HCT116 (cell line): Measurements from ENCODE around the gene CDK2. TPM values are rescaled to one million over a fixed set of nuclear protein-coding genes. Genes with fewer than 3 reads are reported as not detected.
"Not testable (repeated sequence)": the region's sequence is repeated elsewhere in the genome, so short reads cannot be mapped to it uniquely, and the experiment has no call there.

ENCODE experiments used
- ATAC-seq: fragments of 200-7000 bp; cut with Tn5 transposase; 2 replicates; pipeline ENCODE4 v1.9.1; 2020; ENCODE audit warnings: mild to moderate bottlenecking, moderate library complexity
- BruUV-seq: library from RNA; stranded (reverse); fragments of 400-500 nt; replicated peaks from 2 replicates; lab custom pipeline; 2021; lab: Mats Ljungman, UMichigan
- CTCF ChIA-PET: fragments of 300-600 bp; sonication (Branson Sonifier 250); formaldehyde crosslinking; loops from one replicate; lab custom pipeline; 2021; ENCODE audit warnings: antibody characterized with exemption; lab: Charles Lee
- POLR2A ChIA-PET: fragments of 300-600, 350-600 bp; sonication (Branson Sonifier 250); formaldehyde crosslinking; loops from one replicate; lab custom pipeline; 2021; ENCODE audit warnings: antibody characterized with exemption; lab: Charles Lee
- RAD21 ChIA-PET, 2 experiments: fragments of 300-600 bp; sonication (Branson Sonifier 250); formaldehyde crosslinking; loops; one replicate each; lab custom pipeline; 2023; ENCODE audit warnings: low total read pairs in 2 of 2; ENCODE audit not compliant: uncharacterized antibody in 2 of 2, unreplicated experiment in 2 of 2, low non-redundant PET in 1 of 2; lab: Charles Lee
- DNase-seq: peaks from one replicate; pipeline ENCODE4 v3.0.0-alpha.2; 2010; ENCODE audit warnings: low read depth, low spot score
- H2AFZ ChIP-seq: fragments of 200-600 bp; shearing (Covaris generic), sonication (generic); 2 replicates; pipeline ENCODE4 v1.6.1; 2017; ENCODE audit warnings: low read depth, mixed run types, mixed read lengths, antibody characterized with exemption, low read length; ENCODE audit not compliant: poor library complexity, severe bottlenecking
- H3K27ac ChIP-seq: 2 replicates; pipeline ENCODE4 v1.5.1; 2012; ENCODE audit warnings: low read depth, low read length
- H3K27me3 ChIP-seq: fragments of 200-600 bp; sonication (generic); 2 replicates; pipeline ENCODE4 v1.6.1; 2016; ENCODE audit warnings: mixed run types, low read length, mixed read lengths; ENCODE audit not compliant: insufficient read depth
- H3K36me3 ChIP-seq, 2 experiments: fragments of 200-500 bp in 1 of 2; fragments of 200-600 bp in 1 of 2; sonication (Bioruptor generic) in 1 of 2; sonication (generic) in 1 of 2; 2 replicates each; pipeline versions ENCODE4 v1.5.1 to v1.6.1; 2014 to 2016; ENCODE audit warnings: low read length in 2 of 2, inconsistent platforms in 1 of 2, mixed read lengths in 1 of 2, mixed run types in 1 of 2; ENCODE audit not compliant: insufficient read depth in 2 of 2, control insufficient read depth in 1 of 2
- H3K4me1 ChIP-seq, 2 experiments: fragments of 200-600 bp in 1 of 2; sonication (generic) in 1 of 2; 2 replicates each; pipeline versions ENCODE4 v1.5.1 to v1.6.1; 2012 to 2017; ENCODE audit warnings: low read length in 2 of 2, inconsistent platforms in 1 of 2, mild to moderate bottlenecking in 1 of 2, mixed read lengths in 1 of 2, mixed run types in 1 of 2, moderate library complexity in 1 of 2; ENCODE audit not compliant: insufficient read depth in 2 of 2, control insufficient read depth in 1 of 2
- H3K4me2 ChIP-seq: fragments of 200-600 bp; sonication (generic); 2 replicates; pipeline ENCODE4 v1.6.1; 2017; ENCODE audit warnings: mixed run types, low read length, mixed read lengths
- H3K4me3 ChIP-seq, 2 experiments: fragments of 200-600 bp in 1 of 2; sonication (generic) in 1 of 2; replicated peaks in 1 of 2; 2 replicates each; pipeline ENCODE4 v1.5.1; 2011 to 2016; ENCODE audit warnings: low read length in 2 of 2, control low read depth in 1 of 2, low read depth in 1 of 2, mild to moderate bottlenecking in 1 of 2, mixed read lengths in 1 of 2, mixed run types in 1 of 2
- H3K79me2 ChIP-seq: fragments of 200-600 bp; sonication (generic); 2 replicates; pipeline ENCODE4 v1.6.1; 2017; ENCODE audit warnings: mild to moderate bottlenecking, mixed run types, low read length, moderate library complexity, mixed read lengths; ENCODE audit not compliant: insufficient read depth
- H3K9ac ChIP-seq: fragments of 200-600 bp; sonication (generic); 2 replicates; pipeline ENCODE4 v1.6.1; 2016; ENCODE audit warnings: low read length, mixed read lengths
- H3K9me2 ChIP-seq: fragments of 200-600 bp; sonication (generic), shearing (Covaris generic); 2 replicates; pipeline ENCODE4 v1.6.1; 2017; ENCODE audit warnings: mixed run types, mild to moderate bottlenecking, moderate library complexity; ENCODE audit not compliant: insufficient read depth
- H3K9me3 ChIP-seq, 2 experiments: fragments of 200-500 bp in 1 of 2; fragments of 200-600 bp in 1 of 2; sonication (Bioruptor generic) in 1 of 2; sonication (generic) in 1 of 2; 2 replicates each; pipeline ENCODE4 v1.6.1; 2014 to 2017; ENCODE audit warnings: low read length in 2 of 2, mixed read lengths in 2 of 2, inconsistent platforms in 1 of 2, low read depth in 1 of 2, mild to moderate bottlenecking in 1 of 2, mixed run types in 1 of 2, moderate library complexity in 1 of 2; ENCODE audit not compliant: control insufficient read depth in 1 of 2, insufficient read depth in 1 of 2
- H4K20me1 ChIP-seq: fragments of 200-600 bp; sonication (generic), shearing (Covaris generic); 2 replicates; pipeline ENCODE4 v1.6.1; 2017; ENCODE audit warnings: mixed run types, mild to moderate bottlenecking, moderate library complexity; ENCODE audit not compliant: insufficient read depth
- POLR2A ChIP-seq: IDR thresholded peaks from 2 replicates; pipeline ENCODE4 v1.7.0; 2011; ENCODE audit warnings: borderline replicate concordance; ENCODE audit not compliant: insufficient read depth, insufficient read length; ENCODE audit errors: extremely low read depth
- intact Hi-C: fragments of 100-400 bp; cut with micrococcal nuclease; formaldehyde crosslinking; loops from 2 replicates; pipeline ENCODE4 v1.10.0; 2022
- total RNA-seq: library from RNA; stranded (reverse); gene quantifications from one replicate; pipeline ENCODE4 v1.2.1, GENCODE V29; 2021; ENCODE audit not compliant: unreplicated experiment

CDK2 gene
- total RNA-seq, 1 experiment from 2014 or later, result 90.9 TPM

- H2AFZ ChIP-seq, H4K20me1 ChIP-seq, H3K79me2 ChIP-seq, DNase-seq, H3K4me3 ChIP-seq, H3K27me3 ChIP-seq, H3K9ac ChIP-seq, H3K9me3 ChIP-seq, H3K36me3 ChIP-seq, RAD21 ChIA-PET, H3K27ac ChIP-seq, POLR2A ChIA-PET, H3K4me2 ChIP-seq, CTCF ChIA-PET, ATAC-seq, H3K9me2 ChIP-seq: not testable (repeated sequence)
- intact Hi-C loops, result loop anchor here (5.0 kb wide), 1 partner anchor 118 kb away; the partner anchor contains the start of genes RPL41 and ZC3H10
- peak; percentile 38 for TF ChIP-seq POLR2A
- TSS peak; percentile 5 for BruUV-seq
- peaks cover 8 to 19% of the 10 kb centered on the region in 2 experiments; a peak in 3 of 4 replicates for H3K4me1 ChIP-seq
Observed at GRCh38 chr12:55999522-55999921, 32.9 kb downstream of the CDK2 start.

GRCh38 chr12:55999999-56000540 is 33.4 kb downstream of the CDK2 start:
- BruUV-seq, H3K79me2 ChIP-seq, RAD21 ChIA-PET, CTCF ChIA-PET, H3K27me3 ChIP-seq, H3K9me2 ChIP-seq, H3K9me3 ChIP-seq, H3K9ac ChIP-seq, H2AFZ ChIP-seq, H3K27ac ChIP-seq, POLR2A ChIA-PET, ATAC-seq, H4K20me1 ChIP-seq, H3K4me3 ChIP-seq, H3K4me2 ChIP-seq, DNase-seq: not testable (repeated sequence)
- Histone ChIP-seq H3K36me3 (peaks cover 2 to 12% of the 10 kb centered on the region in 2 experiments; a peak in 1 of 4 replicates), H3K4me1 (peaks cover 8 to 19% of the 10 kb centered on the region in 2 experiments; a peak in 3 of 4 replicates)
- intact Hi-C loops, result loop anchor here (5.0 kb wide), 1 partner anchor 117 kb away; the partner anchor contains the start of genes RPL41 and ZC3H10
